Measurements from ENCODE around the gene APLN. TPM values are rescaled to one million over a fixed set of nuclear protein-coding genes. Genes with fewer than 3 reads are reported as not detected.

The APLN gene
- total and polyA plus RNA-seq, 2 of the 13 experiments (the other 11 are each of a cell fraction or from before 2014, with no cell fraction given): 0.02 to 0.17 TPM

DNA sequence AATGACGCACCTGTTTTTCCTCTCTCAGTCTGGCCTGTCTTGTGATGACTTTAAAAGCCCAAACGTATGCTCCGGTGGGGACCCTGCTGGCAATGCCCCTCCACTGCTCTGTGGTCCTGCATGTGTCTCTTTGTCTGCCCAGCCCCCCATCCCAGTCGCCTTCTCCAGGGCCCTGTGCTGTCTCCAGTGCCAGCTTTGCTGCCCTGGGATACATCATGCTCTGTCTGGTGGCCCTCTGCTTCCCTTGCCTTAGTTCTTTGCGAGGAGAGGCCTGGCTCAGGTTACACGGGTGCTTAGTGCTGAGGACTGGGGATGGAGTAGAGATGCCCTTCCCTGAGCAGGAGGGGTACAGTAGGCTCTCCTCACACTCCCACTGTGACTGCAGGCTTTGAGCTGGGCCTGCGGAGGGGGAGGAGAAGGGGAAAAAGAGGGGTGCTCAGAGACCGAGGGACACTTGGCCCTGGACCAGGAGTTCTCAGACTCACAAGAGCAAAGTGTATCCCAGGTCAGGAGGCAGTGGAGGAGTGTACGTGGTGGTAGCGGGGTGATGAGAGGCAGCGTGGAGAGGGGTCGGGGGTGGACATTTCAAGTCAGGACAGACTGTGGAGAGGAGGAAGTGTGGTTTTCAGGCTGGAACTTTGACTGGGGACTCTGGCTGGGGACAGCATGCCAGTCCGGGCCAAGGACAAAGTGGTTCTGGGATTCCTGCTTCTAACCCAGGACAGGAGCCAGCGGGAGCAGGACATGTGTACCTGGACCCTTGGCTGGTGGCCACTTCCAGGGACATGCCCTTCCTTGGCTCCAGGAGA, 2.8 kb downstream of the APLN start:
- in situ Hi-C loops (cut with HindIII; ENCODE audit: extremely low pct_ligation_motif_present, low pct_unique_long_range_greater_than_20kb): no loop called here
- ATAC-seq (no peak), FAIRE-seq (no peak), DNase-seq (ENCODE audit: low spot score) (no peak)
- H4K20me1 ChIP-seq (ENCODE audit: insufficient read depth, low read length): no peaks in the 10 kb centered on the region
- BruUV-seq (replicated peaks): no TSS peak
- 45% methylated on average over 9 of the region's 14 CpGs for WGBS (ENCODE audit: low lambda C conversion rate)
- POLR2A ChIA-PET: no interaction called here
- intact Hi-C loops (cut with micrococcal nuclease; ENCODE audit: unreplicated experiment): no loop called here
- no peaks in the 10 kb centered on the region for H3K36me3 ChIP-seq (replicated peaks in 1 of 2; ENCODE audit: control insufficient read depth in 1 of 2, insufficient read depth in 2 of 2, low read length in 2 of 2)
- H2AFZ ChIP-seq (ENCODE audit: low read length): no peak overlapping the region
- H3K27me3 ChIP-seq (ENCODE audit: control insufficient read depth in 1 of 2, insufficient read depth in 2 of 2, low read length in 2 of 2): peaks cover 3 to 29% of the 10 kb centered on the region in 2 experiments; a peak in 4 of 5 replicates
- H3K79me2 ChIP-seq (ENCODE audit: insufficient read depth, low read length): no peaks in the 10 kb centered on the region
- no peak overlapping the region for H3K9ac ChIP-seq (ENCODE audit: insufficient read depth, low read depth, low read length)
- no peak overlapping the region for H3K27ac ChIP-seq (ENCODE audit: extremely low read length, insufficient read depth, low read length)
- H3K4me3 ChIP-seq (replicated peaks in 1 of 3; ENCODE audit: insufficient read depth in 1 of 3, low read depth in 2 of 3, low read length in 3 of 3): no peak overlapping the region
- no peak overlapping the region for H3K4me2 ChIP-seq (ENCODE audit: low read depth, low read length)
- H3K9me3 ChIP-seq (ENCODE audit: low read length): no peaks in the 10 kb centered on the region
- CTCF ChIA-PET (ENCODE audit: low intra/inter-chr PET ratio, low total read pairs): no interaction called here
- H3K4me1 ChIP-seq (ENCODE audit: insufficient read depth, low read length): peaks cover 7% of the 10 kb centered on the region; the same call in 1 of the 2 replicates
- TF ChIP-seq NCOA2 (CRISPR knock-in tag; IDR thresholded peaks at IDR 0.05) (no peak), ZNF263 (CRISPR knock-in tag; IDR thresholded peaks at IDR 0.05) (no peak), GABPB1 (CRISPR knock-in tag; IDR thresholded peaks at IDR 0.05) (no peak), SMAD9 (CRISPR knock-in tag; IDR thresholded peaks at IDR 0.05) (no peak), YEATS2 (CRISPR knock-in tag; IDR thresholded peaks at IDR 0.05; ENCODE audit: borderline replicate concordance) (no peak), ZNF563 (CRISPR knock-in tag; IDR thresholded peaks at IDR 0.05) (no peak), ZNF530 (CRISPR knock-in tag; IDR thresholded peaks at IDR 0.05; ENCODE audit: low read depth) (no peak), ZNF441 (CRISPR knock-in tag; IDR thresholded peaks at IDR 0.05; ENCODE audit: borderline replicate concordance) (no peak), SOX6 (IDR thresholded peaks at IDR 0.05) (no peak), SOX6 (CRISPR knock-in tag; IDR thresholded peaks at IDR 0.05) (no peak), HOXD1 (CRISPR knock-in tag; IDR thresholded peaks at IDR 0.05) (no peak), HNRNPUL1 (IDR thresholded peaks at IDR 0.05; ENCODE audit: low read depth, low read length) (no peak), SATB2 (CRISPR knock-in tag; IDR thresholded peaks at IDR 0.05) (no peak), MEIS1 (CRISPR knock-in tag; IDR thresholded peaks at IDR 0.05; ENCODE audit: borderline replicate concordance) (no peak), ZNF570 (CRISPR knock-in tag; IDR thresholded peaks at IDR 0.05; ENCODE audit: borderline replicate concordance) (no peak), HHEX (CRISPR knock-in tag; IDR thresholded peaks at IDR 0.05) (no peak), NFE2L1 (CRISPR knock-in tag; IDR thresholded peaks at IDR 0.05; ENCODE audit: borderline replicate concordance) (no peak)
- TF ChIP-seq, protein P1, sequence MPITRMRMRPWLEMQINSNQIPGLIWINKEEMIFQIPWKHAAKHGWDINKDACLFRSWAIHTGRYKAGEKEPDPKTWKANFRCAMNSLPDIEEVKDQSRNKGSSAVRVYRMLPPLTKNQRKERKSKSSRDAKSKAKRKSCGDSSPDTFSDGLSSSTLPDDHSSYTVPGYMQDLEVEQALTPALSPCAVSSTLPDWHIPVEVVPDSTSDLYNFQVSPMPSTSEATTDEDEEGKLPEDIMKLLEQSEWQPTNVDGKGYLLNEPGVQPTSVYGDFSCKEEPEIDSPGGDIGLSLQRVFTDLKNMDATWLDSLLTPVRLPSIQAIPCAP (CRISPR knock-in tag; IDR thresholded peaks at IDR 0.05; ENCODE audit: low read depth): no peak
